NOMO-1 treated with dmso at 0.1 percent for 144 hours (cell line): ENCODE measurements around the gene TTC14.

Source experiments
- DNase-seq: peaks from one replicate; lab custom pipeline; 2025; ENCODE audit not compliant: unreplicated experiment; lab: John Stamatoyannopoulos, UW

The TTC14 gene

DNA sequence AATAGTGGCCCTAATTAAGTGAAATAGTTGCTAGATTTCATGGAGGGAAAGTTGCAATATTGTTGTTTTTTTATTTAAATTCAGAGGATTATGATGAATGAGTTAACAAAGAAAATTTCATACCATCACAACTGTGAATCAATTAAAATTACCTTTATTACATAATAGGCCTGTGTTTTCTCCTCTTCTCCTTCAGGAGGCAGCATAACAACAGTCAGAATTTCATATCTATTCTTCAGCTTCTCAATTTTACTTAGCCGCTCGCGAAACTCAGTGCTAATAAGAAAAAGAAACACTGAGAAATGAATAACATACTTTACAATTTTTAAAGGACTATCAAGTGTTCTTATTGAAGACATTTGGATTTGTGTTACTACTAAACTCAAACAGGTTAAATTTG, 29.4 kb downstream of the TTC14 start:
- no peak for DNase-seq

DNA sequence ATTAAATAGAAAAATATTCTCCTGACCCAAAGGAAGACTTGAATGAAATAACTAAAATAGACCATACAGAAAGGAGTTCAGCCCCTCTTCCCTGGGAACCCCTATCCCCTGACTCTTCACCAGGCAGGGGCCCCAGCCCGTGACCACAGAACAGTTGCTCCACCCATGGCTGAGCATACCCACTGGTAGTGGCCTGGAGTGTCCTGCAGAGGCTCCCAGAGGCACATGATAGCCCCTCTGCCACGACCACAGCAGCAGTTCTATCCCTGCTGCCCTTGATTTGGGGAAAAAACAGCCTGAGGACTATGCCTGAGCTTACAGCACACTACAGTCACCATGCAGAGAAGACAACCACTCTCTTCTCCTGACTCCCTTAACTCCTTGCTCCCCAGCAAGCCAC, 31.8 kb downstream of the TTC14 start:
- DNase-seq, result no peak

DNA sequence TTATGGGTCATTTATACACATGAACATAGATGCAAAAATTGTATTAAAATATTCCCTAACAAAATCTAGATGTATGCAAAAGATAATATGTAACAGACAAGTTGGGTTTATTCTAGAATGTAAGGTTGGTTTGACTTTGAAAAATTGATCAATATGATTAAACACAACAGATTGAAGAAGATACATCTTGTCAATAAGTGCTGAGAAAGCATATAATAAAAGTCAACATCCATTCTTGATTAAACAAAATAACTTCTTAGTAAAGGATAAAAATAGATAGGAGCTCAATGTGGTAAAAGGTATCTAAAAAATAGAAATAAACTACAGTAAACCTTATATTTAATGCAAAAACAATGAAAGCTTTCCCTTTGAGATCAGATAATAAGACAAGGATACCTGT, 39.0 kb downstream of the TTC14 start:
- DNase-seq, result no peak

DNA sequence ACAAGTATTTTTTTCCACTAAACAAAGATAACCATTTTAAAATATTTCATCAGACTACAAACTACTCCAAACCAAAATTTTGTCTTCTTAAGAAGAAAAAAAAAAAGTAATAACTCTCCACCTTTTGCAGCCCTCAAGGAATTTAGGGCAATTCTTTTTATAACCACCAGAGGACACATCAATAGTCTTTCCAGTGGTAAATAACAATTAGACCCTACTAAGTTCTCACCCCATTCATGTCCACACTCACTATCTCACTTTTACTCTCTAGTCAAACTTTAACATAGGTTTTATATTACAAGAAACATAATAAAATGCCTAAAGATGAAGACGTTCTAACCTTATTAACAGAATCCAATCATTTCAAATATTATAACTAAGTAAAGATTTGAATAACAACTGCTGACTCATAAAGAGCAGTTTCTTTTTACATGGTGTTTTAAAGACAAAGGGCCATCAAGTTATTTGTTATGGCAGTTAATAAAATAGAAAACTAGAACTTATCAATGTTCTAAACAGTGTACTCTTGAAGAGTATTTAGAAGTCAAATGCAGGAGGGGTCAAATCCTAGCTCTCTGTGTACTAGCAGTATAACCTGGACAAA, 44.3 kb downstream of the TTC14 start:
- DNase-seq, result no peak

DNA sequence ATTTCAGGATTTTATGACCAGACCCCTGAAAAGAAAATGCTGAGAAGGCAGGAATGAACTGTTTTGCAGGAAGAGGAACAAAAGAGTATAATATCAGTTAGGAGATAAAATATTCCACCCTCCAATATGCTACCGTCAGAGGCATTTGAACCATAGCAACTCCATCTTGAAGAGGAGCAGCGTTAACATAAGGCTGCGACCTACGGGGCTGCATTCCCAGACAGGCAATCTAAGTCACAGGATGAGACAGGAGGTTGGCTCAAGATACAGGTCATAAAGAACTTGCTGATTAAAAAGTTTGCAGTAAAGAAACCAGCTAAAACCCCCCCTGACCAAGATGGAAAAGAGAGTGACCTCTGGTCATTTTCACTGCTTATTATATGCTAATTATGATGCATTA, 54.4 kb downstream of the TTC14 start:
- no peak for DNase-seq

DNA sequence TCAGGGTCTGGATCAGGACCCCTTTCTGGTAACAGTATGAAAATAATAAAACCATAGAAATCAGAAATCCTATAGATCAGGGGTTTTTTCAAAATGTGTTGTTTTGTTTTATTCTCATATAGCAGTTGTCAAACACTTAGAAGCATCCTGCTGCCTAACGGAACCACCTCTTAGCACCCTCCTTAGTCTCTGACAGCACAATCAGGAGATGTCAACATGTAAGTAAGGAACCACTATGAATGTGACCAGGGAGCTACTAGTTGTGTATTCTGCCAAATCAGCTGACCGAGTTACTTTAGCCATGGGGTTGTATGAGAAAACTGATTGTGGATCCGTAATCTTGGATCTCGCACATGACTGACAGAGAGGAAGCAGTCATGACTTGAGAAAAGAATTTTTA, 55.1 kb downstream of the TTC14 start:
- no peak for DNase-seq
